HG03520 (cell line): Measurements from ENCODE around the gene GAS5.
"Not testable (repeated sequence)": the region's sequence is repeated elsewhere in the genome, so short reads cannot be mapped to it uniquely, and the experiment has no call there.

ENCODE experiments used
- ATAC-seq: cut with Tn5 transposase; IDR thresholded peaks from one replicate; pipeline ENCODE4 v1.9.1; 2021; ENCODE audit warnings: mild to moderate bottlenecking, moderate library complexity; ENCODE audit not compliant: unreplicated experiment

GAS5 gene

GRCh38 chr1:173867753-173868265, at the start of gene GAS5:
TSS of gene GAS5 (minus strand) at chr1:173867989.
- peak; percentile 60 for ATAC-seq

- ATAC-seq: no peak
Measured at GRCh38 chr1:173917149-173917548, 49.4 kb upstream of the GAS5 start, which contains the start of gene SERPINC1. TSS of gene SERPINC1 (minus strand) at chr1:173917327. CDS start at chr1:173917259, 68 bp downstream.

GRCh38 chr1:173916667-173917066, 48.9 kb upstream of the GAS5 start:
- no peak for ATAC-seq

DNA sequence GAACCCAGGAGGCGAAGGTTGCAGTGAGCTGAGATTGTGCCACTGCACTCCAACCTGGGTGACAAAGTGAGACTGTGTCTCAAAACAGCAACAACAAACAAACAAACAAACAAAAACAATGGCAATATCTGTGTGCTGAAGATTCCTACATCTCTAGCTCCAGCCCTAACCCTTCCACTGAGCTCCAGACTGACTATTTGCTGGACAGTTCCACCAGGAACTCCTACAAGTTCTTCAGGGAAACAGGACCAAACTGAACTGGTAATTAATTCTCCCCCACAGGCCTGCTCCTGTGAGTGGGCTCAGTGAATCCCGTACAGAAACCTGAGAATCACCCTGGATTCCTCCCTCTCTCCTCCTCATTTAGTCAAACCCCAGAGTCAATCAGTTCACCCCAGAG, 47.8 kb upstream of the GAS5 start:
- ATAC-seq: no peak

DNA sequence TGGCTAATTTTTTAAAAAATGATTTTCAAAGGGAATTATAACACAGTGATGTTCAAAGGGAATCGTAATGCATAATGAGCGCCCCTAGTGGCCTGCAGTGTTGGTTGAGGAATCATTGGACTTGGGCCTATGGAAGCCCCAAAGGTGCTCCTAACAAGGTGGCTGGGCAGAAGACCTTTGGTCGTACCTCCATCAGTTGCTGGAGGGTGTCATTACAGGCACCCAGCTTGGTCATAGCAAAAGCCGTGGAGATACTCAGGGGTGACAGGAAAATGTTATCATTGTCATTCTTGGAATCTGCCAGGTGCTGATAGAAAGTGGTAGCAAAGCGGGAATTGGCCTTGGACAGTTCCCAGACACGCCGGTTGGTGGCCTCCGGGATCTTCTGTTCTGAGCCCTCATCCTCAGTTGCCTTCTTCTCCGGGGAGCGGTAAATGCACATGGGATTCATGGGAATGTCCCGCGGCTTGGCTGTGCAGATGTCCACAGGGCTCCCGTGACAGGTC, 46.6 kb upstream of the GAS5 start:
- ATAC-seq: no peak

- ATAC-seq: no peak
Measured at GRCh38 chr1:173913111-173913510, 45.3 kb upstream of the GAS5 start.

DNA sequence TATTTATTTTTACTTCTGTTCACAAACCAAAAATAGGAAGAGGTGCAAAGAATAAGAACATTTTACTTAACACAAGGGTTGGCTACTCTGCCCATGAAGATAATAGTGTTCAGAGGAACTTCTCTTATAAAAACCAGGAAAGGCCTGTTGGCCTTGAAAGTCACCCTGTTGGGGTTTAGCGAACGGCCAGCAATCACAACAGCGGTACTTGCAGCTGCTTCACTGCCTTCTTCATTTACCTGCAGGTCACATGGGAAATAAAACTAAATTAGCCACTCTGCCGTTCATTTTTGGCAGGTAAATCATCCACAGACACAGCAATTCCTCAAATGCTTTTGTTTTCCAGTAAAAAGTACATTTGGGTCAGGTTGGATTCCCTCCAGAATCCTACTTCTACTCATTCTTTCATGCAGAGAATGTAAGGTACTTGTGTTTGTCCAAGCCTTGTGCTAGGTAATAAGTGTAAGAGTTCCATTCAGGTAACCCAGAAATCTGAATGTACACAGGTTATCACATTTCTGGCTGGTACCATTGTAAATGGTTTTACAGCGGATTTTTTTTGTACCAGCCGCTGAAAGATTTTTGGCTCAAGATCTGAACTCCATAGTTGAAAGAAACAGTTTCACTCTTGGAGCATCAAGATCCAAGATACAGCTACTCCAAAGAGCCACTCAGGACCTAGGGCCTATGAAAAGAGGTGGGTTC, 36.2 kb upstream of the GAS5 start:
- ATAC-seq: no peak

DNA sequence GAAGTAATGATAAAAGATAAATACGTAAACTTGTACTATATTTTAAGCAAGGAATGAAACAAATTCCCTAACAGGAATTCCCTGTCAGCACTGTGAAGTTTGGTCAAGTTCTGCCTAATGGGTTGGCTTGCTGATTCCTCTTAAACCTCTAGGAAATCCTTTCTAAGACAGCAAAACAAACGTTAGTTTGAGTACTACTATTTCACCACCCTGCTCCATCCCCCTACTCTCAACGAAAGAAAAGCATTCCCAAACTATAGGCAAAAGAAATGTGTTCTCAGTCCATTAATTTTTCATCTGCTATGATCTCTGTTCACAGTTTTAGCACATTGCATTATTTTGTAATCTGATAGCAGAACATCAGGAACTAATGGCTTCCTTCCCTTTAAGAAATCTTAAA, 33.2 kb upstream of the GAS5 start:
- ATAC-seq: no peak

- ATAC-seq: no peak
Measured at GRCh38 chr1:173900427-173900826, 32.6 kb upstream of the GAS5 start.

DNA sequence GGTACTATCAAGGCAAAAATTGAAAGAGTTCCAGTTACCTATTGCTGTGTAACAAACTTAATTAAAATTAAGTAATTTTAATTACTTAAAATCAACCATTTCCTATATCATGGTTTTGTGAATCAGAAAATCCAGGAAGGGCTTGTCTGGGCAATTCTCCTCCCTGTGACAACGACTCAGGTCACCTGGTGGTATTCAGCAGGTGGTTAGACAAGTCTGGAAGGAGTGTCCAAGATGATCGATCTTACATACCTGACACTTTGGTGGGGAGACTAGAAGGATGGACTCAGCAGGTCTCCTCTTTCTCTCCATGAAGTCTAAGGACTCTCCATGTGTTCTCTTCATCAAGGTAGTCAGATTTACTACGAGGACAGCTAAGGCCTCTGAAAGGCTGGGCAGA, 26.4 kb upstream of the GAS5 start:
- no peak for ATAC-seq

- no peak for ATAC-seq
Measured at GRCh38 chr1:173893611-173894010, 25.8 kb upstream of the GAS5 start.

DNA sequence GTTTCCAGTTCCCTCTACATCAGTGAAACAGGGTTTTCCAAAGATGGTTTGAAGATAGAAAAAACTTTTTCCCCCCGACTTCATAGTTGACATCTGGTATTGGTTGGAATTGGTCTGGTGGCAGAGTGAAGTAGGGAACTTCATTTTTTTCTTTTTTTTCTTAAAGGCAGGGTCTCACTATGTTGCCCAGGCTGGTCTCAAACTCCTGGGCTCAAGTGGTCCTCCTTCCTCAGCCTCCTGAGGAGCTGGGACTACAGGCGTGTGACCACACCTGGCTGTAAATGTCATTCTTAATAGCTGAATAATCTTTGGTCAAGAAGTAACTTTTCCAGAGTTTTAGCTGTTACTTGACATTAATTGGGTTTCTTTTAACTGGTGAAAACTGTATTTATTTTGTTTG, 22.1 kb upstream of the GAS5 start:
- ATAC-seq: no peak

DNA sequence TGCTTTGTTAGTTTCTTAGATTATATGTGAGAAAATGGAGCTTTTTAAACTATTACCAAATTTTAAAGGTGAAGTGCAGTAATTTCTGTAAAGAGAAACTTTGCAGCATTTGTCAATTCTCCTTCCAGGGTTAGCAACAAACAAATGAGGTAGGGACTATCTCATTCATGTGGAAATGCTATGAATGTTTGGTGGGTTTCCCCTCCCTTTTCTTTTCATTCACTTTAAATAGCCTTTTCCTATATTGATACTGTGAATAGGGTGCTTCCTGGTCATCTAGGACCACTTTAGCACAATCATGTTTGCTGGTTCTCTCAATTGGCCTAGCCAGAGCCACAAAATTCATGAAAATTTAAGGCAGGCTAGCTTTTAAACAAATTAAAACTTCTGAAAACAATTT, 21.0 kb upstream of the GAS5 start:
- ATAC-seq: no peak

GRCh38 chr1:173887627-173888026, 19.8 kb upstream of the GAS5 start:
- no peak for ATAC-seq

GRCh38 chr1:173886746-173887611, 19.2 kb upstream of the GAS5 start:
- no peak for ATAC-seq

DNA sequence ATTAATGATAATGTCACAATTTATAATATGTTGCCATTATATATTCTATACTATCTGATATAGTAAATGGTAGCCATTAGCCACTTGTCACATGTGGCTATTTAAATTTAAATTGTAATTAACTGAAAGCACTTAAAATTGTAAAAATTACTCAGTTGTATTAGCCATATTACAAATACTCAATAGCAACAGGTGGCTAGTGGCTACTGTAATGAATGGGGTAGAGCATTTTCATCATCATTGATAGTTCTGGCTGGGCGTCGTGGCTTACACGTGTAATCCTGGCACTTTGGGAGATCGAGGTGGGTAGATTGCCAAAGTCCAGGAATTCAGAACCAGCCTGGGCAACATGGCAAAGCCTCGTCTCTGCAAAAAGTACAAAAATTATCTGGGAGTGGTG, 16.9 kb upstream of the GAS5 start:
- no peak for ATAC-seq

- not testable (repeated sequence) for ATAC-seq
Measured at GRCh38 chr1:173881117-173881516, 13.3 kb upstream of the GAS5 start.

GRCh38 chr1:173878251-173878650, 10.5 kb upstream of the GAS5 start:
- no peak for ATAC-seq

GRCh38 chr1:173876732-173877131, 8.9 kb upstream of the GAS5 start:
- no peak for ATAC-seq

DNA sequence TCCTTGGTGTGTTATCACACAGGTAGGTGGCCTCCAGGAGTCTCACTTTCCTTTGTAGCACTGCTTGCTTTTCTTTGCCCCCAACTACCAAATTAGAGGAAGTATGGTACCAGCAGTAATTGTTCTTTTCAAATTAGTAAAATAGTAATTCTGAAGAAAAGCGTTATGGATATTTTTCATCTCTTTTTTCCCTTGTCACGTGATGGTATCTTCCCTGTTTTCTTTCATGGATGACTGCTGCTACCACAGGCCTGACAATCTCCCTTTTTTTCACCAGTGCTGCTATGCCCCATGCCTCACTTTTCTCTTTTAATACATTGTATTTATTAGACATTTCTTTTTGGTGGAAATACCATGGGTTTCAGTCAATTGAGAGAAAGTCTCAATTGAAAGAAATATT, 3.7 kb upstream of the GAS5 start:
- ATAC-seq: no peak

DNA sequence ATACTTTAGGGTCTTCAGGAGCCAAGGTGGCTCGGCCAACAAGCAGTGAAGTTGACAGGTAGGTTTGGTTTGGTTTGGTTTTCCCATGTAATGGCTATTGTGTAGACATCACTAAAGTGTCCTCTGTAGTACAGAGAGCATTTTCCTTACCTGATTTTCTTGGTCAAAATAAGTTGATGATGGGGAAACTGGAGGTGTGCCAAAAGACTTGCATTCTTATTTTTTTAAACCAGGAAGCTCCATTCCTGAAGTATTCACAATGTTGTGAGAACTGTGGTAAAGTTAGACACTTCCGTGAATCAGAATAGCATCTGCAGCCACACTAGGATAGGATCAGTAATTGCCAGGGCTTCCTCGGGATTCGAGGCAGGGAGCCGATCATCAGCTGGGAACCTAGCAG, 3.3 kb upstream of the GAS5 start:
- no peak for ATAC-seq
